ENCODE results near the gene OR5AU1. TPM values are rescaled to one million over a fixed set of nuclear protein-coding genes. Genes with fewer than 3 reads are reported as not detected.

The OR5AU1 gene
- total and polyA plus RNA-seq, 12 donors = not detected

DNA sequence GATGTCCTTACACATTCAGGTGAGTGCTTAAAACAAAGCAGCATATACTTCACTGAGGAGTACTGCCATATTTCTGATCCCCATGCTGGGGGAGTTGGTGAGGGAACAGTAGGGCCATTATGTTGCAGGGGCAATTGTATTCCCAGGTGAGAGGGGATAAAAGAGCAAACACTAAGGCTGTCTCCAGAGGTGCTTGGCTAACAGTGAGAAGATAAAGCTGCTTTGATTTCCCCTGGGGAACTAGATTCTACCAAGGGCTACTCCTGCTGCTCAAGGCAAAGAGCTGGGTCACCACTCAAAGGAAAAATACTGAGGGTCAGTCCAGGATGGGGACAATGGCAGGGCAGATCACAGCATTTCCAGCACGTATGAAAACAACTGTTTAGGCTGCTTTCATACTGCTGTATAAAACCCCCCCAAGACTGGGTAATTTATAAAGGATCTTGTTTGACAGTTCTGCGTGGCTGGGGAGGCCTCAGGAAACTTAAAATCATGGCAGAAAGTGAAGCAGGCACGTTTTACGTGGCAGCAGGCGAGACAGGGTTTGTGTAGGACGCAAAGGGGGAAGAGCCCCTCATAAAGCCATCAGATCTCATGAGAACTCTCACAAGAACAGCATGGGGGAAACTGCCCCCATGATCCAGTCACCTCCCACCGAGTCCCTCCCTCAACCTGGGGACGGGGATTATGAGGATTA is 47.8 kb upstream of the OR5AU1 start:
- 79 to 80% methylated on average over 8 of the region's 8 CpGs for WGBS, 2 donors
- Histone ChIP-seq H3K36me3 (peaks cover 0 to 65% (median 13%) of the 10 kb centered on the region in 9 donors), H3K9me3 (no peaks in the 10 kb centered on the region), H3K27ac (no peak overlapping the region), H3K27me3 (no peaks in the 10 kb centered on the region), H3K4me1 (peaks cover 0 to 4% (median 0%) of the 10 kb centered on the region in 9 donors), H3K4me3 (no peak overlapping the region)
- TF ChIP-seq, protein P1, sequence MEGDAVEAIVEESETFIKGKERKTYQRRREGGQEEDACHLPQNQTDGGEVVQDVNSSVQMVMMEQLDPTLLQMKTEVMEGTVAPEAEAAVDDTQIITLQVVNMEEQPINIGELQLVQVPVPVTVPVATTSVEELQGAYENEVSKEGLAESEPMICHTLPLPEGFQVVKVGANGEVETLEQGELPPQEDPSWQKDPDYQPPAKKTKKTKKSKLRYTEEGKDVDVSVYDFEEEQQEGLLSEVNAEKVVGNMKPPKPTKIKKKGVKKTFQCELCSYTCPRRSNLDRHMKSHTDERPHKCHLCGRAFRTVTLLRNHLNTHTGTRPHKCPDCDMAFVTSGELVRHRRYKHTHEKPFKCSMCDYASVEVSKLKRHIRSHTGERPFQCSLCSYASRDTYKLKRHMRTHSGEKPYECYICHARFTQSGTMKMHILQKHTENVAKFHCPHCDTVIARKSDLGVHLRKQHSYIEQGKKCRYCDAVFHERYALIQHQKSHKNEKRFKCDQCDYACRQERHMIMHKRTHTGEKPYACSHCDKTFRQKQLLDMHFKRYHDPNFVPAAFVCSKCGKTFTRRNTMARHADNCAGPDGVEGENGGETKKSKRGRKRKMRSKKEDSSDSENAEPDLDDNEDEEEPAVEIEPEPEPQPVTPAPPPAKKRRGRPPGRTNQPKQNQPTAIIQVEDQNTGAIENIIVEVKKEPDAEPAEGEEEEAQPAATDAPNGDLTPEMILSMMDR (IDR thresholded peaks at IDR 0.05) = no peak
- ATAC-seq (peak in 2 of 8 donors; percentile 6 to 38), DNase-seq (no peak)
- intact Hi-C loops (cut with DNase I) = no loop called here

DNA sequence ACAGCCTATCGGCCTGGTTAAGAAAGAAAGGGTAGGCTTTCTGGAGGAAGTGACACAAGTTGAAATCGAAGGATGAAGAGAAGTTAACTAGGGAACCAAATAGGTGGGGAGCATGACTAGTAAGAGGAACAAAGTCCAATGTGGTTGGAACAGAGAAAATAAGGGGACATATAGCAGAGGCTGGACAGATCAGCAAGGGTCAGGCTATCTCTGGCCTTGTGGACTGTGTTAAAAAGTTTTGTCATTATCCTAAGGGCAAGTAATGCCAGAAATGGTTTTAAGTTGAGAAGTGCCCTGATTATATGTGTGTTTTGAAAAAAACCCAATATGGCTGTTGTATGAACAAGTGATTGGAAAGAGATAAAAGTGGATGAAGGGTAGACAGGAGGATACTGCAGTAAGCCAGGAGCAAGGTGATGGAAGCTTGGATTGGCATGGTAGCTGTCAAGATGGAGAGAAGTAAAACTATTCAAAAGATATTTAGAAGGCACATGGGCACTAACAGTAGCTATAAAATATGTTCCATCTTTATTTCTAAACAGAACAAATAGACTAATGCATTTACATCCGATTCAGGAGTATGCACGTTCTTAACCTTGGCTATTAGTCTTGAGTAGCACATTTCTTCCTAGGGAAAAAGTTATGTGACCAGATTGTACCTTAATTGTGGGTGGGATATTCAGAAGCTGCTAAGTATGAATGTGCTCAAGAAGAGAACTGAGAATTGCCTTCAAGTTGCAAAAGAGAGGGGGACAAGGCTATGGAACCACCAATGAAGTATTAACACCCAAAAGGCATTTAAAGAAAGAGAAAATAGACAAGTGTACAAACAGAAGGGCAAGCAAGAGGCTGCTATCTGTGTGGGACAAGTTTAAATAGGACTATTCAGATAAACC is 46.8 kb upstream of the OR5AU1 start:
- H3K9me3 ChIP-seq = peaks cover 0 to 1% (median 0%) of the 10 kb centered on the region in 11 donors
- 95% methylated on average over 4 of the region's 4 CpGs for WGBS, 2 donors
- DNase-seq = no peak
- TF ChIP-seq, protein P1 (IDR thresholded peaks at IDR 0.05) = no peak
- peaks cover 0 to 4% (median 0%) of the 10 kb centered on the region in 9 donors for H3K4me1 ChIP-seq
- intact Hi-C loops (cut with DNase I) = no loop called here
- no peaks in the 10 kb centered on the region for H3K27me3 ChIP-seq
- H3K36me3 ChIP-seq = peaks cover 0 to 56% (median 6%) of the 10 kb centered on the region in 9 donors
- H3K4me3 ChIP-seq = no peak overlapping the region
- no peak overlapping the region for H3K27ac ChIP-seq
- no peak for ATAC-seq

DNA sequence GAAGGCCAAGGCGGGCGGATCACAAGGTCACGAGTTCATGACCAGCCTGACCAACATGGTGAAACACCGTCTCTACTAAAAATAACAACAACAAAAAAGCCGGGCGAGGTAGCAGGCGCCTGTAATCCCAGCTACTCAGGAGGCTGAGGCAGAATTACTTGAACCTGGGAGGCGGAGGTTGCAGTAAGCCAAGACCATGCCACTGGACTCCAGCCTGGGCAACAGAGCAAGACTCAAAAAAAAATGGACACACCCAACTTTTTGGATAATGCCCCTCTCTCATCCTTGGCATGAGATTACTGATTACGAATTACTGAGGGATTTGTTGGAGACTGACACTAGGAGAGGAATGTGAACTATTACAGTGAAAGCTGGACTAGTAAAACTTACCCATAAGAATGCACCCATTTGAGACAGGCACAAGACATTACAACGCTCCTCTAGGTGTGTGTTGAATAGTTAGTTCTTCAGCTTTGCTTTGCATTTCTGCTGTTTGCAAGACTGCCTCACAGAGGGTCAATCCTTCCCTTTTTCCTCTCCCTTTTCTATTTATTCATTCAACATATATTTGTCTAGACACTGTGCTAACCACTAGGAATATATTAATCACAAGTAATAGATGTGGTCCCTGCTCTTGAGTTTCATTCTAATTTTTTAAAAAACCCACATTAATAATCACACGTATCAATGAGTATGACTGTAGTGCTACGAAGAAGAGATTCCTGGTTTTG is 46.0 kb upstream of the OR5AU1 start:
- DNase-seq (no peak), ATAC-seq (no peak)
- intact Hi-C loops (cut with DNase I) = no loop called here
- no peak overlapping the region for H3K27ac ChIP-seq
- H3K4me3 ChIP-seq = no peak overlapping the region
- H3K27me3 ChIP-seq = no peaks in the 10 kb centered on the region
- peaks cover 0 to 4% (median 0%) of the 10 kb centered on the region in 9 donors for H3K4me1 ChIP-seq
- H3K36me3 ChIP-seq = peaks cover 0 to 48% (median 0%) of the 10 kb centered on the region in 9 donors
- WGBS, 2 donors = 76 to 79% methylated on average over 12 of the region's 12 CpGs
- peaks cover 0 to 10% (median 0%) of the 10 kb centered on the region in 11 donors for H3K9me3 ChIP-seq
- TF ChIP-seq, protein P1 (IDR thresholded peaks at IDR 0.05) = no peak
